Adrenal gland (tissue), 5 donors: ENCODE results near the gene SLC6A8.

ENCODE experiments used
- CTCF ChIP-seq, 6 experiments: fragments of 450-650 bp in 4 of 6; fragments of 200-600 bp in 2 of 6; sonication (generic) in 1 of 6; IDR thresholded peaks; 1 replicate in 5 of 6; 2 replicates in 1 of 6; pipeline versions ENCODE4 v1.5.1 to v1.8.0; 2016 to 2021; ENCODE audit warnings: antibody characterized with exemption in 6 of 6, mild to moderate bottlenecking in 2 of 6, moderate library complexity in 1 of 6
- POLR2A ChIP-seq, 2 donors: fragments of 450-650 bp; IDR thresholded peaks; one replicate each; pipeline ENCODE4 v1.6.1; 2017; ENCODE audit warnings: antibody characterized with exemption in 2 of 2, mild to moderate bottlenecking in 2 of 2, moderate library complexity in 1 of 2
- donor health status: DM: no; HTN: no; CAD: no.

DNA sequence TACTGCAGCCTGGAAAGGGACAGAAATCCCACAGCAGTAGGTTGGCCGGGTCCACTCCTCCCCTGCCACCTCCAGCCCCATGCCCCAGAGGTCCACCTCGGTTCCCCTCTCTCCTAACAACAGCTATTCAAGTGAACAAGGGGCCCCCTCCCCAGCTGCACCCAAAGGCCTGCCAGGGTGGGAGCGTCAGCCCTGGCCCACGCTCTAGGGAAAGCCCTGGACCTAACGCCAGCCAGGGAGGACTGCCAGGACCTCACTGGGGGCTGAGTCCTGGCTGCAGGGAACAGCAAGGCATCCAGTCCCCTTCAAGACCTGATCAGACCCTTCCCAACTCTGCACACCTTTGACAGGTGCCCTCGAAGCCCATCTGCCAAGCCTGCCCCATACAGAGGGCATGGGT, 13.2 kb downstream of the SLC6A8 start:
- TF ChIP-seq CTCF (IDR thresholded peaks at IDR 0.05) (no peak), POLR2A (IDR thresholded peaks at IDR 0.05) (no peak)
